Urinary bladder (tissue), 4 donors: ENCODE results near the gene PPRC1. TPM values are rescaled to one million over a fixed set of nuclear protein-coding genes. Genes with fewer than 3 reads are reported as not detected.

Source experiments
- DNase-seq: peaks from one replicate; pipeline ENCODE4 v3.0.0-alpha.2; 2015; ENCODE audit errors: extremely low spot score
- H3K27ac ChIP-seq: one replicate; pipeline ENCODE4 v1.5.1; 2013; ENCODE audit warnings: low read depth, mild to moderate bottlenecking, moderate library complexity
- H3K36me3 ChIP-seq: one replicate; pipeline ENCODE4 v1.6.1; 2013; ENCODE audit warnings: mild to moderate bottlenecking, moderate library complexity; ENCODE audit not compliant: insufficient read depth
- H3K4me1 ChIP-seq: one replicate; pipeline ENCODE4 v1.6.1; 2013; ENCODE audit warnings: mild to moderate bottlenecking, moderate library complexity; ENCODE audit not compliant: insufficient read depth
- H3K4me3 ChIP-seq: one replicate; pipeline ENCODE4 v1.5.1; 2013; ENCODE audit warnings: low read depth, low read length
- whole genome bisulfite sequencing: extraction: QIAGEN DNeasy Blood & Tissue Kit; methylation state at CpG from one replicate; pipeline ENCODE4 v1.1.7; 2013; 5-methylcytosine and 5-hydroxymethylcytosine counted together
- polyA plus RNA-seq: library from polyadenylated mRNA; stranded (reverse); fragments of 200-250 nt; gene quantifications from one replicate; pipeline ENCODE4 v1.2.3, GENCODE V29; 2013
- total RNA-seq: library from RNA; depleted of rRNA; stranded (reverse); fragments of >200 nt; gene quantifications from one replicate; pipeline ENCODE4 v1.2.3, GENCODE V29; 2014
- donor health status: healthy with polysubstance abuse.
- donor health status: healthy.

PPRC1 gene
- total and polyA plus RNA-seq, 2 donors = 12.1 to 20.7 TPM

DNA sequence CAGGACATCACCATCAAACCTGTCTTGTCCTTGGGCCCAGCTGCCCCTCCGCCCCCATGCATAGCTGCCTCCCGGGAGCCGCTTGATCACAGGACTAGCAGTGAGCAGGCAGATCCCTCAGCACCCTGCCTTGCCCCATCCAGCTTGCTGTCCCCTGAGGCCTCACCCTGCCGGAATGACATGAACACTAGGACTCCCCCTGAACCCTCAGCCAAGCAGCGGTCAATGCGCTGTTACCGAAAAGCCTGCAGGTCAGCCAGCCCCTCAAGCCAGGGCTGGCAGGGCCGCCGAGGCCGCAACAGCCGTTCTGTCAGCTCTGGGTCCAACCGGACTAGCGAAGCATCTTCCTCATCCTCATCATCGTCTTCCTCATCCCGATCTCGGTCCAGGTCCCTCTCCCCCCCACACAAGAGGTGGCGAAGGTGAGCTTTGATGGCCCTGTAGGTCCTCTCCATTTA lies 14.2 kb downstream of the PPRC1 start:
- peaks cover 4% of the 10 kb centered on the region for H3K36me3 ChIP-seq

DNA sequence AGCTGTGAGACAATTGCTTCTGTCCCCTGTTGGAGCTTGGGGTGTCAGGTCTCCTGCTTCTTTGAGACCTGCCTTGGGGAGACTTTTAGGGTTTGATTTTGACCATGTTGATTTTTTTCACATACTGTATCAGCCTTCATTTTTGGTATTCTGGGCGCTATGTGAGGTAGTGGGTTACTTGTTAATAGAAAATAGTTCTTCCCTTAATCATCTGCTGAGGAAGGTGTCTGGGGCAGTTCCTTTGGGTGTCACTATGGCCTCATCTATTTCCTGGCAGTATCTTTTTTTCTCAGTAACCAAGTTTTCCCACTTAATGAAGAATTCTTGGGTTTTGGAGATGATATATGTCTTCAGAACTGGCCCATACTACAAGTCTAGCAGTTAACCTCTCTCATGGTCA lies 14.7 kb downstream of the PPRC1 start:
- 98% methylated on average over 1 of the region's 1 CpG for WGBS
- H3K4me1 ChIP-seq = no peaks in the 10 kb centered on the region
- no peak overlapping the region for H3K27ac ChIP-seq
- H3K4me3 ChIP-seq = no peak overlapping the region
- DNase-seq = no peak
- peaks cover 4% of the 10 kb centered on the region for H3K36me3 ChIP-seq

More for the DNA sequence above, 14.2 kb downstream of the PPRC1 start:
- H3K4me1 ChIP-seq = no peaks in the 10 kb centered on the region
- no peak for DNase-seq
- 91% methylated on average over 17 of the region's 17 CpGs for WGBS
- H3K4me3 ChIP-seq = no peak overlapping the region
- no peak overlapping the region for H3K27ac ChIP-seq

DNA sequence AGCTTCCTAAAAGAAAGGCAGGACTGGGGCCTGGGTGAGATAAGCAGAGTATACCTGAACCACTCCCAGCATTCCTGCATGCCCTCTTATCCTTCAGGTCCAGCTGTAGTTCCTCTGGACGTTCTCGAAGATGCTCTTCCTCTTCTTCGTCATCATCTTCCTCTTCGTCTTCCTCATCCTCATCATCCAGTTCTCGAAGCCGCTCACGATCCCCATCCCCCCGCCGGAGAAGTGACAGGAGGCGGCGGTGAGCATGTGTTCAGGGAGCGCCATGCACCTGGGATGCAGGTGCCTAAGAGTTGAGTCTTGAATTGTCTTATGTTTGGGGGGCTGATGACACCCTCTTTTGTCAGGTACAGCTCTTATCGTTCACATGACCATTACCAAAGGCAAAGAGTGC lies 15.4 kb downstream of the PPRC1 start:
- peaks cover 4% of the 10 kb centered on the region for H3K36me3 ChIP-seq
- WGBS = 94% methylated on average over 13 of the region's 13 CpGs

DNA sequence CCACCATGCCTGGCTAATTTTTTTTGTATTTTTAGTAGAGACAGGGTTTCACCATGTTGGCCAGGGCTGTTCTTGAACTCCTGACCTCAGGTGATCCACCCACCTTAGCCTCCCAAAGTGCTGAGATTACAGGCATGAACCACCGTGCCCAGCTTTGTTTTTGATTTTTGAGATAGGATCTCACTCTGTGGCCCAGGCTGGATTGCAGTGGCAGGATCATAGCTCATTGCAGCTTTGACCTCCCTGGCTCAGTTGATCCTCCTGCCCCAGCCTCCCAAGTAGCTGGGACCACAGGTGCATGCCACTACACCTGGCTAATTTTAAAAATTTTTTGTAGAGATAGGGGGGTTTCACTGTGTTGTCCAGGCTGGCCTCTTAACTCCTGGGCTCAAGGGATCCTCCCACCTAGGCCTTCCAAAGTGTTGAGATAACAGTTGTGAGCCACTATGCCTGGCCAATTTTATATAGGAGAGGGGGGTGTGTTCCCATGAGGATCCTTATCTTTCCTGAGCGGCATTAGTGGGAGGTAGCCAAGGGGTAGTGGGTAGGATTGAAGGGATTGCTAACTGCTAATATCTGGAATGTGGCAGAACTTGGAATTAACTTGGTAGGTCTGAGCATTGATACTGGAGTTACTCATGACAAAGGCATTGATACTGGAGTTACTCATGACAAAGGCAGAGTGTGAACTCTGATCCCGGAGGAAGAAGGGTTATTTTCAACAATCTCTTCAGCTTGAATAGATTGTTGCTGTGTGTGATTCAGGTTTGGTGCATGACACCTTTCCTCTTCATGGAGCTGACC lies 18.3 kb downstream of the PPRC1 start:
- Histone ChIP-seq H3K27ac (peak overlapping the region; percentile 91), H3K4me3 (peak overlapping the region; percentile 3), H3K4me1 (no peaks in the 10 kb centered on the region), H3K36me3 (peaks cover 4% of the 10 kb centered on the region)
- WGBS = 72% methylated on average over 3 of the region's 3 CpGs
- DNase-seq = no peak

More for the DNA sequence above, 15.4 kb downstream of the PPRC1 start:
- Histone ChIP-seq H3K4me3 (no peak overlapping the region), H3K27ac (no peak overlapping the region), H3K4me1 (no peaks in the 10 kb centered on the region)
- DNase-seq = no peak

DNA sequence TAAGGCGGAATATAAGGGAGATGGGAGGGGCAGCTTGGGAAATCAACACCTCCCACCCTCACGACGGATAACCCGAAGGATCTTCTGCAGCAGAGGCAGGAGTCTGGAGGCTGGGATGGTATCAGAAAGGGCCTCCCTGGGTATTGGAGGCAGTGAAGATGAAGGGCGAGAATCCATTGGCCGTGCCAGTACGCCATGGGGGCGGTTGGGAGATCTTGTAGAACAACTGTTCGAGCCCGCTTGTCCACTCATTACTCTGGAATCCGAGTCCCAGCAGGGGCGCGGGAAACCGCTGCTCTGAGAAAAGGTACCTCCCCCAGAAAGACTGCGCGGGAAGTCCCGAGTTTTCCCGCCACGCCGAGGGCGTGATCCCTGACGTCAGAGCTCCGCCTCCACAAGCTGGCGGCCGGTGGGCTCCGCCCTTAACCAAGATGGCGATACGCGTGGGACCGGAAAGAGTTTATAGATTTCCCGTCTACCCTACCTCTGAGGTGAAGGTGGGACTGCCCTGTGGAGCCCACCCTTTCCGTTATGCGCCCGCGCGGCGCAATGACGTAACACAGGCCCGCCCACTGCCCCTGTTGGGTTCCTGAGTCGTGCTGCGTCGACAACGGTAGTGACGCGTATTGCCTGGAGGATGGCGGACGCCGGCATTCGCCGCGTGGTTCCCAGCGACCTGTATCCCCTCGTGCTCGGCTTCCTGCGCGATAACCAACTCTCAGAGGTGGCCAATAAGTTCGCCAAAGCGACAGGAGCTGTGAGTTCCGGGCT lies 19.1 kb downstream of the PPRC1 start, which contains the start of gene NOLC1:
TSS of gene NOLC1 (plus strand) at position 616 of the 771 bp plus-strand sequence. CDS start at position 638, 22 bp downstream.
- Histone ChIP-seq H3K4me3 (peak within 1 kb of the TSS; percentile 75), H3K36me3 (peaks cover 4% of the 10 kb centered on the region), H3K4me1 (no peaks in the 10 kb centered on the region), H3K27ac (peak within 1 kb of the TSS; percentile 91)
- peak; percentile 95 for DNase-seq
- WGBS = 3% methylated on average over 59 of the region's 59 CpGs

DNA sequence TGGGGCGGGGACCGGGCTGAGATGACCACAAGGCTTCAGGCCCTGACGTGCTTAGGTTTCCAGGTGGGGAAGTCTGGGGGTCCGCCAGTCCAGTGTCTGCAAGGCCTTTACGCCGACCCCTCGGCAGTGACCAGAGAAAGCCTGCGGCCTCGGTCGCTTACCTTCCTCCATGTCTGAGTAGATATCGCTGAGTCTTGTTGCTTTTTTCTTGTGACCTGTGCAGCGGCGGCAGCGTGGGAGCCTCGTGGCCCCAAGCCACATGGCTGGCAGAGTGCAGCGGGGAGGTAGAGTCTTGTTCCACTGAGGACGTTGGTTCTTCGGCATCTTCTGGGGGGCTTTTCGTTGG lies 19.7 kb downstream of the PPRC1 start:
- Histone ChIP-seq H3K4me1 (no peaks in the 10 kb centered on the region), H3K36me3 (peaks cover 4% of the 10 kb centered on the region), H3K4me3 (peak overlapping the region; percentile 75), H3K27ac (peak overlapping the region; percentile 85)
- under 1% methylated on average over 19 of the region's 19 CpGs for WGBS
- no peak for DNase-seq

DNA sequence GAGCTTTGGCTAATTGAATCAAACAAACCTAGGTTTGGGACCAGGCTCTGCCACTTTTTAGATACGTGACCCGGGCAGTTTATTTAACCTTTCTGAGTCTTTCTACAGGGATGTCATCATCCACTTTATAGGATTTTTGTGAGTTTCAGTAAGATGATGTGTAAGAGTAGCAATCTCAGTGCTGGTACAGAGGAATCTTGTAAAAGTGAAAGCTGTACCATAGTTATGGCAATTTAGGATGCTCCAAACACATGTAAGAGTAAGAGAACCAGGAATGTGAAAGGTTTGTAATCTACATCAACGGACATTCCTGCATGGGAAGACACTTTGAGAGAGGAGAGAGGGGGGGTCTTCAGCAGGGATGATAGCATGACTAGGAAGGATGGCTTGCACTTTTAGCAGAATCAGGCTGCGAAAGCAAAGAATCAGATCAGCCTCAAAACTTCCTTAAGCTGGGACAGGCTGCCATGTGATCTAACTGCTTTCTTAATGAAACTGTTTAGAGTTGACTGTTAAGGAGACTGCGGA lies 20.3 kb downstream of the PPRC1 start:
- 38% methylated on average over 5 of the region's 5 CpGs for WGBS
- H3K4me1 ChIP-seq = no peaks in the 10 kb centered on the region
- peaks cover 4% of the 10 kb centered on the region for H3K36me3 ChIP-seq
- DNase-seq = no peak
- peak overlapping the region; percentile 75 for H3K4me3 ChIP-seq
- H3K27ac ChIP-seq = no peak overlapping the region

DNA sequence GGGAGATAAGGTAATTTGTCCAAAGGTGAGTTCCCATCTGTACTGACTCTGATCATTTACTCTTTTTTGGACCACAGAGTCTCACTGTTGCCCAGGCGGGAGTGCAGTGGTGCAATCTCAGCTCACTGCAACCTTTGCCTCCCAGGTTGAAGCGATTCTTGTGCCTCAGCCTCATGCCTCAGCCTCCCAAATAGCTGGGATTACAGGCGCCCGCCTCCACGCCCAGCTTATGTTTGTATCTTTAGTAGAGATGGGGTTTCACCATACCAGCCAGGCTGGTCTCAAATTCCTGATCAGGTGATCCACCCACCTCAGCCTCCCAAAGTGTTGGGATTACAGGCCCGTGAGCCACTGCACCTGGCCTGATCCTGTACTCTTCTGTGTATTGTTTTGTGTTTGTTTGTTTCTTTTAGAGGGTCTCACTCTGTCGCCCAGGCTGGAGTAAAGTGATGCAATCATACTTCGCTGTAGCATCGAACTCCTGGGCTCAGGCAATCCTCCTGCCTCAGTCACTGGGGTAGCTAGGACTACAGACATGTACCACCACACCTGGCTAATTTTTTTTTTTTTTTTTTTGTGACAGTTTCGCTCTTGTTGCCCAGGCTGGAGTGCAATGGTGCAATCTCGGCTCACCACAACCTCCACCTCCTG lies 21.8 kb downstream of the PPRC1 start:
- no peak for DNase-seq
- 94% methylated on average over 11 of the region's 11 CpGs for WGBS
- Histone ChIP-seq H3K27ac (no peak overlapping the region), H3K36me3 (no peaks in the 10 kb centered on the region), H3K4me1 (no peaks in the 10 kb centered on the region), H3K4me3 (no peak overlapping the region)

DNA sequence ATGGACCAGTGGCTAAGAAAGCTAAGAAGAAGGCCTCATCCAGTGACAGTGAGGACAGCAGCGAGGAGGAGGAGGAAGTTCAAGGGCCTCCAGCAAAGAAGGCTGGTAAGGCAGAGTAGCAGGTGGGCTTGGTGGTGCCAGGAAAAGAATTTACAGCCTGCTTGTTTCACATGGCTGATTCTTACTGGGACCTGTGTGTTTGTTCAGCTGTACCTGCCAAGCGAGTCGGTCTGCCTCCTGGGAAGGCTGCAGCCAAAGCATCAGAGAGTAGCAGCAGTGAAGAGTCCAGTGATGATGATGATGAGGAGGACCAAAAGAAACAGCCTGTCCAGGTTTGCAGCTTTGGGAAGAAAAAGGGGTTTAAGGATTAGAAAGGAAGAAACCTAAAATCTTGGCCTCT lies 24.4 kb downstream of the PPRC1 start:
- Histone ChIP-seq H3K4me1 (no peaks in the 10 kb centered on the region), H3K27ac (no peak overlapping the region), H3K4me3 (no peak overlapping the region), H3K36me3 (peaks cover 4% of the 10 kb centered on the region)
- DNase-seq = no peak
- 98% methylated on average over 3 of the region's 3 CpGs for WGBS

DNA sequence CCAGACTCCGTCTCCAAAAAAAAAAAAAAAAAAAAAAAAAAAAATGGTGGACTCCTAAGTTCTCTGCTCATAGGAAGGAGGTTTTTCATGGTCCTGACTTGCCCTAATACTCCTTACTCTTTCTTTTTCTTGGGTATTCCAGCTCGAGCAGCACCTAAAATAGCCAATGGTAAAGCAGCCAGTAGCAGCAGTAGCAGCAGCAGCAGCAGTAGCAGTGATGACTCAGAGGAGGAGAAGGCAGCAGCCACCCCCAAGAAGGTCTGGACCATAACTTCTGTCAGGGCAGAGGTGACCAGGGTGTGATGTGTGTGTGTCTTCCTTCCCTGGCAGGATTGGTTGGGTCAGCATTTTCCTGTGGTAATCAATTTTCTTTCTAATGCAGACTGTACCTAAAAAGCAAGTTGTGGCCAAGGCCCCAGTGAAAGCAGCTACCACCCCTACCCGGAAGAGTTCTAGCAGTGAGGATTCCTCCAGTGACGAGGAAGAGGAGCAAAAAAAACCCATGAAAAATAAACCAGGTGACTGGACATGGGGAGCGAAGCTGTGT lies 26.3 kb downstream of the PPRC1 start:
- H3K4me3 ChIP-seq = no peak overlapping the region
- peaks cover 9% of the 10 kb centered on the region for H3K36me3 ChIP-seq
- H3K4me1 ChIP-seq = no peaks in the 10 kb centered on the region
- no peak overlapping the region for H3K27ac ChIP-seq
- DNase-seq = no peak
- WGBS = 94% methylated on average over 5 of the region's 5 CpGs

DNA sequence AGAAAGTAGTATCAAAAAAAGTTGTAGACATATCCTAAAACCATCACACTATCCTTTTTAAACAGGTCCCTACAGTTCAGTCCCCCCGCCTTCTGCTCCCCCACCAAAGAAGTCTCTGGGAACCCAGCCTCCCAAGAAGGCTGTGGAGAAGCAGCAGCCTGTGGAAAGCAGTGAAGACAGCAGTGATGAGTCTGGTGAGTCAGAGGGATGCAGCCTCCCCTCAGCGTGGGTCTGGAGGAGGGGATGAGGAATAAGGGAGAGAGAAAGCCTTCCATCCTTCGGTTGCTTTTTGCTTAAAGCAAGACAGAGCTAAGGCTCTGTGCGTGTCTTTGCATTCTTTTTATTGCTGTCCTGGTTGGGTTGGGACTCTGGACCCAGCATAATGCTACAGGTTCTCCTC lies 27.0 kb downstream of the PPRC1 start:
- H3K4me3 ChIP-seq = no peak overlapping the region
- peaks cover 9% of the 10 kb centered on the region for H3K36me3 ChIP-seq
- no peak overlapping the region for H3K27ac ChIP-seq
- WGBS = 97% methylated on average over 4 of the region's 4 CpGs
- no peak for DNase-seq
- no peaks in the 10 kb centered on the region for H3K4me1 ChIP-seq

DNA sequence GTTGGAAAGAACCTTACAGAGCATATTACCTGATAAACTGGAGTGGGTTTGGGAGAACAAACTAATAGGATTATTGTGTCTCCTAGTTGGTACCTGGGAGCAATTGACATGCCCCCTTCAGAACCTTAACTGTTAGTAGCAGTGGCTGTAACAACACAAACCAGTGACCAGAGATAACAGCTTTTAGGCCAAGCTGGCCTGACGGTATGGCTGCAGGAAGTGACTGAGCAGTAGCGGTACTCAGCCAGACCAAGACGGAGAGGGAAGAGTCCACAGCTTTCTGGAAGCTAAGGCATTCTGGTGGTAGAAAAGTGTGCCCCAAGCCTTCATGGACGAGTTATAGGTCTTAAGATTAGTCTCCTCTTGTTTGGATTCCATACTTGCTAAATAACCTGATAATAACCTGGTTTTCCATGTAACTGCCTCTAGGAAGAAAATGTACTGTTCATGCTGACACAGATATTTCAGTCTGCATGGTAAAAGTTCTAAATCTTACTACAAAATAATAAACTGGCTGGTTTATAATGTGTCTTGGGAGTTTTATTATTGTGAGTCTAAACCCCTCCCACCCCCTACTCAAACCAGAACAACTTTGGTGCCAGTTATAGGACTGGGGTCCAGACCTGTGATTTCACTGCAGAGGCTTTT lies 30.6 kb downstream of the PPRC1 start:
- Histone ChIP-seq H3K27ac (no peak overlapping the region), H3K36me3 (peaks cover 9% of the 10 kb centered on the region), H3K4me1 (no peaks in the 10 kb centered on the region), H3K4me3 (no peak overlapping the region)
- DNase-seq = no peak
- 70% methylated on average over 4 of the region's 4 CpGs for WGBS

DNA sequence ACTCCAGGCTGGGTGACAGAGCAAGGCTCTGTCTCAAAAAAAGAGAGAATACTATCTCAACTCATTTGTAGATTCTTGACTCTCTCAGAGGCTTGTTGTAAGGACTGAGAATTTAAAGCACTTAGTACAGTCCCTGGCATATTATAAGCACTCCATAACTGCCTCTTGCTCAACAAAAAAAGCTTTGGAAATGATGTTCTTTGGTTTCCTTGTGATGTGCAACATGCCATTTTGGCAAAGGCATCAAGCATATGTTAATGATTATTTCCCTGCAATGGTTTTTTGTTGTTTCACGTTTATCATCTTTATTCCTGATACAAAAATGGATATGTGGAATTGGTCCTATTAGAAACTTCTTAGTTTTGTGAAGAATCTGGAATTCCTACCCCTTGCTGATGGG lies 35.0 kb downstream of the PPRC1 start:
- WGBS = 46% methylated on average over 1 of the region's 1 CpG
- H3K4me3 ChIP-seq = no peak overlapping the region
- no peak for DNase-seq
- no peak overlapping the region for H3K27ac ChIP-seq
- H3K4me1 ChIP-seq = no peaks in the 10 kb centered on the region
- H3K36me3 ChIP-seq = peaks cover 3% of the 10 kb centered on the region
